ENCODE results near the gene TSBP1.

The TSBP1 gene

DNA sequence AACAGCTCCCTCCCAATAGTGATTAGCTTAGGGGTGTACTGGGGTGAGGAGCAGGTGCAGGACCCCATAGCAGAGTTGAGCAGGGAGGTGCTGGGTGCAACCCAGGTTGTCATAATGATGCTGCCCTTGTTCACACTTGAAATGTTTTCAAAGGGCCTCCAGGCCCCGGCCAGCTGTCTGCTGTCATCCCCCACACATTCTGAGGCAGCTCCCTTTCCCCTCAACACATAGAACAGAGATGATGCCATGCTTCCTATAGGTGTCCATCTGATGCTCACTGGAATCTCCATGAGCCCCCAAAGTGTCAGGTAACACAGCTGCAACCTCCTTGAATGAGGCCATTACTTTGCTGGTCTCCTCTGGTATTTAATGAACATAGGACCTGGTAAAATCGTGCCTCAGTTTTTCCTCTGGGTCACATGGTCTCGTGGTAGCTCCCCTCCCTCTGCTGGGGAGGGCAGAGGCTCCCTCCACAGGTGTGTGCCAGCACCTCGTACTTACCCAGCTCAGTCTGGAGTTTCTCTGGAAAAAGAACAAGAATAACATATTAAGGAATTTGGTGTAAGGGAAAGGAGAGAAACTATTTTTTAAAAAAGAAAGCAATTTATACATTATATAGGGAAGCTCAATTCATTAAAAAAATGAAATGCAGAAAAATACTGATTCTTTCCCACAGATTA, 29.7 kb upstream of the TSBP1 start:
- TF ChIP-seq, protein P1, sequence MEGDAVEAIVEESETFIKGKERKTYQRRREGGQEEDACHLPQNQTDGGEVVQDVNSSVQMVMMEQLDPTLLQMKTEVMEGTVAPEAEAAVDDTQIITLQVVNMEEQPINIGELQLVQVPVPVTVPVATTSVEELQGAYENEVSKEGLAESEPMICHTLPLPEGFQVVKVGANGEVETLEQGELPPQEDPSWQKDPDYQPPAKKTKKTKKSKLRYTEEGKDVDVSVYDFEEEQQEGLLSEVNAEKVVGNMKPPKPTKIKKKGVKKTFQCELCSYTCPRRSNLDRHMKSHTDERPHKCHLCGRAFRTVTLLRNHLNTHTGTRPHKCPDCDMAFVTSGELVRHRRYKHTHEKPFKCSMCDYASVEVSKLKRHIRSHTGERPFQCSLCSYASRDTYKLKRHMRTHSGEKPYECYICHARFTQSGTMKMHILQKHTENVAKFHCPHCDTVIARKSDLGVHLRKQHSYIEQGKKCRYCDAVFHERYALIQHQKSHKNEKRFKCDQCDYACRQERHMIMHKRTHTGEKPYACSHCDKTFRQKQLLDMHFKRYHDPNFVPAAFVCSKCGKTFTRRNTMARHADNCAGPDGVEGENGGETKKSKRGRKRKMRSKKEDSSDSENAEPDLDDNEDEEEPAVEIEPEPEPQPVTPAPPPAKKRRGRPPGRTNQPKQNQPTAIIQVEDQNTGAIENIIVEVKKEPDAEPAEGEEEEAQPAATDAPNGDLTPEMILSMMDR (IDR thresholded peaks at IDR 0.05; ENCODE audit: borderline replicate concordance, extremely low read depth, low read length, poor library complexity, severe bottlenecking) = no peak
- no peak for TF ChIP-seq EZH2 (IDR thresholded peaks at IDR 0.05; ENCODE audit: borderline replicate concordance, low read depth, low read length, severe bottlenecking)
- H3K4me3 ChIP-seq (ENCODE audit: low read depth in 1 of 2, low read length in 2 of 2) = no peak overlapping the region
- ATAC-seq (ENCODE audit: insufficient read depth, low read depth) = no peak

DNA sequence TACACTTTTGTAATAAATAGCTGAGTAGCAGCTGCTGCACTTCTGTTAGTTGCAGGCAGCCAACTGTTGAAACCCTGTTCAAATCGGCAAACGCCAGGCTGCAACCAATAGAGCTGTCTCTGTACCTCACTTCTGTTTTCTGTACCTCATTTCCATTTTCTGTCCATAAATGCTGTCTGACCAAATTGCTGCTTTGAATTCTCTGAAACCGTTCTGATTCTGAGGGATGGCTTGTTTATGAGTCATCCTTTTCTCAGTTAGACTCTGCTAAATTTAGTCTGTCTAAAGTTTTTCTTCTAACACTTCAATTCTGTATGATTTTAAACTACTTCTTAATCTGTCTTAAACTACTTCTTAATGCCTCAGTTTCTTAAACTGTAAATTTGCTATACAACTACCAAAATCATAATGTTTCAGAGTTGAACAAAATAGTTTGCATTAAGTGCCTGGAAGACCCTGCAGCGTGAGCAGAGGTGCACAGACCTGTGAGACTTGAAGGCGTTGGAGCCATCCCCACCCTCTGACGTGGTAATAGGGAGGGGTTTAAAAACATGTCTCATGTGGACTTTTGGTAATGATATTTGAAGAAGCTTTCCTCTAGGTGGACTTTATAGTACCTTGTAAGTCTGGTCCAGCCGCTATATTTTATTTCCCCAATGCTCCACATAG, 25.7 kb upstream of the TSBP1 start:
- Histone ChIP-seq H3K4me3 (ENCODE audit: low read depth in 1 of 2, low read length in 2 of 2) (no peak overlapping the region), H3K4me1 (ENCODE audit: insufficient read depth, low read length) (no peaks in the 10 kb centered on the region), H3K27me3 (ENCODE audit: insufficient read depth, low read length, poor library complexity) (peaks cover 35% of the 10 kb centered on the region), H4K20me1 (ENCODE audit: insufficient read depth, low read length) (no peaks in the 10 kb centered on the region), H3K79me2 (ENCODE audit: insufficient read depth, low read length) (no peaks in the 10 kb centered on the region), H3K4me2 (ENCODE audit: insufficient read depth, low read length) (no peak overlapping the region), H2AFZ (ENCODE audit: low read depth, low read length) (no peak overlapping the region), H3K27ac (ENCODE audit: low read length) (no peak overlapping the region), H3K9ac (ENCODE audit: low read depth, low read length) (no peak overlapping the region), H3K36me3 (ENCODE audit: insufficient read depth, low read length) (no peaks in the 10 kb centered on the region), H3K9me3 (ENCODE audit: insufficient read depth, low read length, severe bottlenecking) (no peaks in the 10 kb centered on the region)
- TF ChIP-seq, protein P1 (IDR thresholded peaks at IDR 0.05; ENCODE audit: borderline replicate concordance, extremely low read depth, low read length, poor library complexity, severe bottlenecking) = no peak
- TF ChIP-seq EZH2 (IDR thresholded peaks at IDR 0.05; ENCODE audit: borderline replicate concordance, low read depth, low read length, severe bottlenecking) = no peak
- no peak for DNase-seq
- ATAC-seq (ENCODE audit: insufficient read depth, low read depth) = no peak

More for the DNA sequence above, 29.7 kb upstream of the TSBP1 start:
- Histone ChIP-seq H2AFZ (ENCODE audit: low read depth, low read length) (no peak overlapping the region), H3K4me1 (ENCODE audit: insufficient read depth, low read length) (no peaks in the 10 kb centered on the region), H3K36me3 (ENCODE audit: insufficient read depth, low read length) (no peaks in the 10 kb centered on the region), H3K9me3 (ENCODE audit: insufficient read depth, low read length, severe bottlenecking) (no peaks in the 10 kb centered on the region), H3K79me2 (ENCODE audit: insufficient read depth, low read length) (no peaks in the 10 kb centered on the region), H3K4me2 (ENCODE audit: insufficient read depth, low read length) (no peak overlapping the region), H4K20me1 (ENCODE audit: insufficient read depth, low read length) (no peaks in the 10 kb centered on the region), H3K27me3 (ENCODE audit: insufficient read depth, low read length, poor library complexity) (peaks cover 28% of the 10 kb centered on the region), H3K9ac (ENCODE audit: low read depth, low read length) (no peak overlapping the region), H3K27ac (ENCODE audit: low read length) (no peak overlapping the region)
- no peak for DNase-seq

DNA sequence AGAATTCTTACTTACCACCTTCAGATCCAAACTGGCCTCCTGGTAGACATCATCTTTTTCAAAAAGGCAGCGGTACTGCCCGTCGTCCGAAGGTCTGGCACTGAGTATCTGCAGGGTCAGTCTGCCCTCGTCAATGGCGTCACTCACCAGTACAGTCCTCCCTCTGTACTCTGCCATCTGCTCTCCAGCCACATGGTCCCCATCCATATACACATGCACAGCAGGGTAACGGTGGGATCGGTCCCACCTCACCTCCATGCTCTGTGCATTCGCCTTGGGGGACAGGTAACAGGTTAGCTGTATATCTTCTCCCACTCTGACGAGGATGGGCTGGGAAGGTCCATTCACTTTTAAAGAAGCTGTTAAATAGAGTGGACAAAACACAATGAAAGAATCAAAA, 24.3 kb upstream of the TSBP1 start:
- H3K36me3 ChIP-seq (ENCODE audit: insufficient read depth, low read length) = no peaks in the 10 kb centered on the region
- no peak overlapping the region for H3K4me2 ChIP-seq (ENCODE audit: insufficient read depth, low read length)
- no peak overlapping the region for H2AFZ ChIP-seq (ENCODE audit: low read depth, low read length)
- H4K20me1 ChIP-seq (ENCODE audit: insufficient read depth, low read length) = no peaks in the 10 kb centered on the region
- no peaks in the 10 kb centered on the region for H3K79me2 ChIP-seq (ENCODE audit: insufficient read depth, low read length)
- H3K27me3 ChIP-seq (ENCODE audit: insufficient read depth, low read length, poor library complexity) = peaks cover 35% of the 10 kb centered on the region
- ATAC-seq (ENCODE audit: insufficient read depth, low read depth) = no peak
- H3K9ac ChIP-seq (ENCODE audit: low read depth, low read length) = no peak overlapping the region
- no peak overlapping the region for H3K27ac ChIP-seq (ENCODE audit: low read length)
- H3K9me3 ChIP-seq (ENCODE audit: insufficient read depth, low read length, severe bottlenecking) = no peaks in the 10 kb centered on the region
- H3K4me1 ChIP-seq (ENCODE audit: insufficient read depth, low read length) = no peaks in the 10 kb centered on the region
- H3K4me3 ChIP-seq (ENCODE audit: low read depth in 1 of 2, low read length in 2 of 2) = no peak overlapping the region
- DNase-seq = no peak
- no peak for TF ChIP-seq EZH2 (IDR thresholded peaks at IDR 0.05; ENCODE audit: borderline replicate concordance, low read depth, low read length, severe bottlenecking)
- TF ChIP-seq, protein P1 (IDR thresholded peaks at IDR 0.05; ENCODE audit: borderline replicate concordance, extremely low read depth, low read length, poor library complexity, severe bottlenecking) = no peak
